ENCODE results near the gene ERN2.
"Not testable (repeated sequence)": the region's sequence is repeated elsewhere in the genome, so short reads cannot be mapped to it uniquely, and the experiment has no call there.

ERN2 gene

DNA sequence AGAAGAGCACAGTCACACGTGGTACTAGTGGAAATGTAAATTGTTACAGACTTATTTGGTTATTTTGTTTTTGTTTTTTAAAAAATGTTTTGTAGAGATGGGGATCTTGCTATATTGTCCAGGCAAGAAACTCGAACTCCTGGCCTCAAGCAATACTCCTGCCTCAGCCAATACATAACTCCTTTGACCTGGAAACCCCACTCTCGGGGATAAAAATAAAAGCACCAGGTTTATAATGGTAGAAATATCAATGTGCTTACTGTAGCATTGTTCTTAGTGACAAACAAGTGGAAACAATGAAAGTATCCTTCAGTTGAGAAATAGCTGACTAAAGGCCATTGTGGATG lies 11.7 kb upstream of the ERN2 start:
- DNase-seq = no peak
- intact Hi-C loops (cut with DNase I) = no loop called here

DNA sequence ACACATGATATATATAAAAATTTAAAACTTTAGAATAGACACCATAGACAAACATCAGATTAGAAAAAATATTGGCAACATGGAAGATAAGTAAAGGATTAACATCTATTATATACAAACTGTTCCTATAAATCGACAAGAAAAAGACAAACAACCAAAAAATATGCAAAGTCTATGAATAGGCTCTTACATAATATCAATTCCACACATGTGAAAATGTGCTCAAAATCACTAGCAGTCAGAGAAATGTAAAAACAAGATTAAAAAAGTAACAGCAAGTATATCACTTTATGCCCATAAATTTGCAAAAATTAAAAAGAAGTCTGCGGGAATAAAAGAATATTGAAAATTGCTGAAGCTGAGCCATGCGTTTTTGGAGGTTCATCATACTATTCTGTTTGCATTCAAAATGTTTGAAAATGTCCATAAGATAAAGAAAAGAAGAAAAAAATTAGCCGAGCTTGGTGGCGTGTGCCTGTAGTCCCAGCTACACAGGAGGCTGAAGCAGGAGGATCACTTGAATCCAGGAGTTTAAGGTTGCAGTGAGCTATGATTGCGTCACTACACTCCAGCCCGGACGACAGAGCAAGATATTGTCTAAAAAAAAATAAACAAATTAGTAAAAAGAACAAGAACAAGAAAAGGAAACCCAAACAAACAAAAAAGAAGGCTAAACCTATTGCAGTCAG lies 11.2 kb upstream of the ERN2 start:
- intact Hi-C loops (cut with DNase I) = no loop called here
- no peak for DNase-seq

DNA sequence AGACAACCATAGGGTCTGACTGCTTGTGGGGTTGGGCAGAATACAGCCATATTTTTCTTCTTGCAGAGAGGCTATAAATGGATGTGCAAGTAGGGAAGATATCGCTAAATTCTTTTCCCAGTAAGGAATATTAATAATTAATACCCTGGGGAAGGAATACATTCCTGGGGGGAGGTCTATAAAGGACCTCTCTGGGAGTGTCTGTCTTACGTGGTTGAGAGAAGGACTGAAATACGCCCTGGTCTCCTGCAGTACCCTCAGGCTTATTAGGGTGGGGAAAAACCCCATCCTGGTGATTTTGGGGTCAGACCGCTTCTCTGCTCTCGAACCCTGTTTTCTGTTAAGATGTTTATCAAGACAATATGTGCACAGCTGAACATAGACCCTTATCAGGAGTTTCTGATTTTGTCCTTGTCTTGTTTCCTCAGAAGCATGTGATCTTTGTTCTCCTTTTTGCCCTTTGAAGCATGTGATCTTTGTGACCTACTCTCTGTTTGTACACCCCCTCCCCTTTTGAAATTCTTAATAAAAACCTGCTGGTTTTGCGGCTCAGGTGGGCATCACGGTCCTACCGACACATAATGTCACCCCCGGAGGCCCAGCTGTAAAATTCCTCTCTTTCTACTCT lies 9.7 kb upstream of the ERN2 start:
- DNase-seq; intact Hi-C loops (cut with DNase I): not testable (repeated sequence)

DNA sequence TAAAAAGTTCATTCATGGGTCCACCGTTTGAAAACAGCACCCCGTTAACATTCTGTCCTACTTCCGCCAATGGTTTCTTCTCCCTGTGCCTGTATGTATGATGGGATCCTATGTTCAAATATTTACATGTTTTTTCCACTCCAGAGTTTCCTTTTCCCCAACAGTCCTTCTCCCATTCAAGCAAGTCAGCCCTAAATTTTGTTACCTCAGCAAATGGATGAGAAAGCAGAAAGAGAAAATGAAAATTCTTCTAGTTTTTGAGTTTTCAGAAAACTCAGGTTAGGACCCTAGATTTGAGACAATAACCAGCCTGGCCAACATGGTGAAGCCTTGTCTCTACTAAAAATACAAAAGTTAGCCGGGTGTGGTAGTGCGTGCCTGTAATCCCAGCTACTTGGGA lies 3.5 kb upstream of the ERN2 start:
- intact Hi-C loops (cut with DNase I) = no loop called here
- DNase-seq = no peak

DNA sequence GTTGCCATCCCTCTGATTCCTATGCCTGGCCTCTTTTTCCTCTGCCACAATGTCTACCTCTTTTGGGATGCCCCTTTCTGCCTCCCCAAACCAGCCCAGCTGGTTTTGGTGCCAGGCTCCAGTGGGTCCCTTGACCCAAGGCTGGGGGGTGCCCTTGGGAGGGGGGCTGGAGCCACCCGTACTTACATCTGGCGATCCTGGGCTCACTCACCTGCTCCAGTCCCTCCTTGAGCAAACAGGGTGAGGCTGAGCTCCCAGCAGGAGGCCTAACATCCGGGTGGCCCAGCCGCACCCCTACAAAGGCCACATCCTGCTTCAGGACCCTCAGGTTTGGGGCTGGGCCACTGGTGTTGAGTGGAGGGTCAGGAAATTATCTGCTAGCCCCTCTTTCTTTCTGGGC lies 1.2 kb downstream of the ERN2 start:
- no peak for DNase-seq
- intact Hi-C loops (cut with DNase I) = no loop called here

DNA sequence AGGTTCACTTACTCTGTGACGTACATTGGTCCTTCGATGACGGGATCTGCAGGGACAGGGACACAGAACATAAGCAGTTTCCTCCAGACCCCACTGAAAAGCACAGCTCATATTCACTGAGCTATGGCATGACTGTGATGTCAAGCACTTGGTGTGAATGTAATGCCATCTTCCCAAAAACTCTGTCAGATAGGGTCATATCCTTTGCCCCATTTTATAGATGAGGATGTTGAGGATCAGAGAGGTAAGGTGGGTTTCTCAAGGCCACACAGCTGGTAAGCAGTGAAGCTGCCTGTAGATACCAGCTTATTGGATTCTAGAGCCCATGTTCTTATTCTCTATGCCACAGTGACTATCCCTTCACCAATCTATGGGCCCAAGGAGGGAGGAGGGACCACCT lies 2.5 kb downstream of the ERN2 start:
- no peak for DNase-seq
- intact Hi-C loops (cut with DNase I) = no loop called here

DNA sequence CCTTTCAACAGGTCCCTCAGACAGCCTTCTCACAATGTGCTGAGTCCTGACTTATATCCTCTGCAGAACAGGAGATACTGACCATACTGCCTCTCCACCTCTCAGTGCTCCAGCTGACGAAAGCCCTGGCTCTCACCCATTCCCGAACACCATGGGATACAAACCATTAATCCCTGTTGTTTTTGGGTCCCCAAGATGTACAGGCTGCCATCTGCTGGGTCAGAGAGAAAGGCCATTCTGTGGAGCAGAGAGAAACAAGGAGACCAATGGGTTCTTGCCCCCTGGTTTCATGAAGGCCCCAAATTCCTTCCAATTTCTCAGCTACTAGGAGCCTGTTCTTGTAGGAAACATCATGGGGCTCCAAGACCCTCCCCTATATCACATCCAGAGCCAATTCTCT lies 3.0 kb downstream of the ERN2 start:
- DNase-seq = no peak
- intact Hi-C loops (cut with DNase I) = no loop called here

DNA sequence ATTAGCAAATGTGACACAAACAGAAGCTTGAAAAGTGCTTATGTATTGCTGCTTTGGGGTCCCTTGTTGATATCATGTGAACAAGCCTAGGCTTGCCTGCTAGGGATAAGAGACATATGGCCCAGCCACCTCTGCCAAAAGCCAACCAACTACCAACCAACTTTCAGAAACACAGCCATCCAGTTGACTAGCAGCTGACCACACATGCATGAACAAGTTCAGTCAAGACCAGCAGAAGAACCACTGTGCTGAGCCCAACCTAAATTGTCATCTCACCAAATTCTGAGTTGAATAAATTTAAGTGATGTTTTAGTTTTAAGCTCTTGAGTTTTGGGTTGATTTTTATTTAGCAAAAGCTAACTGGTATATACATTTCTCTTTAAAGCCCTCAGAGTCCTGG lies 3.5 kb downstream of the ERN2 start:
- intact Hi-C loops (cut with DNase I) = no loop called here
- no peak for DNase-seq

DNA sequence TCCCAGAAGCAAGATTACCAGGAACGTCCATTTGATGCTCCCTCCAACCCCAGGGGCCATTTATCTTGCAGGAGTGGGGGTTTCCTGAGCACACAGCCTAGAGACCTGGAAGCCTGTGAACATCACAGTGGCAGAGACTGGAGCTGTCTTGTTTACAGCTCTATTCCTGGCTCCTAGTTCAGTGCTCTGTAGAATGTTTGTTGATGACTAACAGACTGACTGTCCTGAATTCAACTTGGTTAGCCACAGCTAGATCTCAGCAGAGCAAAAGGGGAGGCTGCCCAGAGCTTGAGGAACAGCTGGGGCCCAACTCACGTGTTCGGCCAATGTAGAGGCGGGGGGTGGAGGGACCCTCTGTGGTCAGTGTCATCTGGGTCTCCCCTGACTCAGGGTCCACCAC lies 6.6 kb downstream of the ERN2 start:
- intact Hi-C loops (cut with DNase I) = no loop called here
- DNase-seq = no peak

DNA sequence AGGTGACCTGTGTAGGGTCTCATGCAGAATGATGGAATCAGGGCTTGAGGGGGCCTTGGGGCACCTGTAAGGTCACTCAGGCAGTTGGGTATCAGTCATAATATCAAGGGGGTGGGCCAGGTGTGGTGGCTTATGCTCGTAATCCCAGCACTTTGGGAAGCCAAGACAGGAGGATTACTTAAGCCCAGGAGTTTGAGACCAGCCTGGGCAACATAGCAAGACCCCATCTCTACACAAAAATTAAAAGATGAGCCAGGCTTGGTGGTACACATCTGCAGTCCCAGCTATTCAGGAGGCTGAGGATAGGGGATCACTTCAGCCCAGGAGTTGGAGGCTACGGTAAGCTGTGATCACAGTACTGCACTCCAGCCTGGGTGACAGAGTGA lies 7.5 kb downstream of the ERN2 start:
- intact Hi-C loops (cut with DNase I) = no loop called here
- DNase-seq = no peak

DNA sequence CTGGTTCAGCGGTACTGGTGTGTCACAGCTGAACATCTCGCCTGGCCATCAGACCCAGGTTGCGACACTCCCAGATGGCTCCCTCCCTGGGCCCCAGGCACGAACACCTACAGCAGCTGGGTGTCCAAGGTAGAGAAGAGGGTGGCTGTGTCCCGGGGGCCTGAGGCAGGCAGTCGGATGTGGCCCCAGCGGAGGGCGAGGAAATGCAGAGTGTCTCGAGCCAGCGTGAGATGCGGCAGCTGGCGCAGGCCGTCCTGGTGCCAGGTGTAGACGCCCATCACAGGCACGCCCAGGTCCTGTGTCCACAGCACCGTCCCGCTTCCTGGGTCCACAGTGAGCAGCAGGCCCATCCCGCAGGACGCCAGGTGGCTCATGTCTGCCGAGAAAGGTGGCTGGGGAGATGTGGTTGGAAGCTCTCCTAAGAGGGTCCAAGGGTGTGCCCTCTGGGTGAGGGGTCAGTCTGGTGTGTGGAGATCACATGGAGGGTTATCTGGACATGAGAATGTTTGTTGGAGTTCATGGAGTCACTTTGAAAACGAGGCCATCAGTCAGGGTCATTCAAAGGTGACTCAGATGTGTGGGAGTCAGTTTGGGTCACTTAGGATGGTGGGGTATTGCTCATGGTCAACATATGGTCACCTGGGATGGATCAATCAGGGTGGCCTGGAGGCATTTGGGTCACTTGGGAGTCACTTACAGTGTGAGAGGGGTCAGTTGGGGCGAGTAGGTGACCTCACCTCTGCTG lies 8.1 kb downstream of the ERN2 start:
- intact Hi-C loops (cut with DNase I) = no loop called here
- no peak for DNase-seq

DNA sequence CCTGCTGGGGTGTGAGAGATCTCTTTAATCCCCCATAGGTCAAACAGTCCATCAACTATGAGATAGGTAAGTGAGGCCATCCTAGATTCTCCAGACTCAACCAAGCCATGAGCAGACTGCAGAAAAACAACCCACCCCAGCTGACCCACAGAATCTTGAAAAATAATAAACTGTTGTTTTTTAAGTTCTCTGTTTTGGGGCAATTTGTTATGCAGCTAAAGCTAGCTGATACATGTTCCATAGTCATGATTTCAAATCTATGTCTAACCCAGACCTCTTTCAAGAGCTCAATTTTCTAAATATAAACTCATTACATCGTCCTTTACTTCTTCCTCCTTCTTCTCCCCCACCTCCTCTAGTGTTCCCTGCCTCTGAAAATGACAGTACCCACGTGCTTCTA lies 10.1 kb downstream of the ERN2 start:
- no peak for DNase-seq
- intact Hi-C loops (cut with DNase I) = no loop called here

DNA sequence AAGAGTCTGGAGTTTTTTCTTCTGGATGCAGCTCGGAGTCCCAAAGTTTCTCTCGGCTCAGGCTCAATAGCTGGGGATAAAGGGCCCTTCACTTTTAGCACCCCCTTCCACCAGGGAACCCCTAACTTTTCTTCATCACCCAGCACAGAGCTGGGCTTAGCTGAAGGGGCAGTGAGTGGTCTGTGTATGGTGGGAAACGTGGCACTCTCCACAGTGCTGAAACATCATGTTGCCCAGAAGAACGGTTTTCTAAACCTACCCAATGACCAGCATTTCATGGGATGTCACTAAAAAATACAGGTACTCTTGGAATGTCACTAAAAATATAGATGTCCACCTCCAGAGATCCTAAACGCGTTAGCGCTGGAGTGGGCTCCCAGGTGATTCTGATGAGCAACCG lies 12.0 kb downstream of the ERN2 start:
- intact Hi-C loops (cut with DNase I) = no loop called here

DNA sequence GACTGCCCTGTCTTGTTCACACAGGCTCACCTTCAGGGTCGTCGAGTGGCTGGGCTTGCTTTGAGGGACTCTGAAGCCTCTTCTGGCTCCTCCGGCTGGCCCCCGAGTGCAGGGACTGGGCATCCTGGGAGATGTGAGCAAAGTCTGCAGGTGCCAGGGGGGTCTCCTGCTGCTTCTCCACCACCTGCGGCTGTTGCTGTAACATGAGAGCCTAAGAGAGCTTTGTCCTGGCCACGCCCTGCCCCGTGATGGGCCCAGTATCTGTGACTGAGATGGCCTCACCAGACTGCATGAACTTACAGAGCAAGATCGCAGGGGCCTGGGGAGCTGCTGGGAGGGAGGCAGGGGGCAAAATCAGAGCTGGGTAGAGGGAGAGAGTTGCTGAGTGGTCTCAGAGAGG lies 12.5 kb downstream of the ERN2 start:
- DNase-seq = no peak
- intact Hi-C loops (cut with DNase I) = no loop called here

More for the DNA sequence above, 12.0 kb downstream of the ERN2 start:
- no peak for DNase-seq

DNA sequence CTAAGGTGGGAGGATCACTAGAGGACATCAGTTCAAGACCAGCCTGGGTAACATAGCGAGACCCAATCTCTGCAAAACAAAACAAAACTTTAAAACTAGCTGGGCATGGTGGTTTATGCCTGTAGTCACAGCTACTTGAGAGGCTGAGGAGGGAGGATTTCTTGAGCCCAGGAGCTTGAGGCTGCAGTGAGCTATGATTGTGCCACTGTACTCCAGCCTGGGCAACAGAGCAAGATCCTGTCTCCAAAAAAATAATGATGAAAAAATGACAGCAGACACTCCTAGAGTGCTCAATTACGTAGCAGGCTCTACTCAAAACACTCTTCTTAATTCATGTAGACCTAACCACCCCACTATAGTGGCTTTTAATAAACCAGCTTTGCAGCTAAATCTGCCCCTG lies 12.9 kb downstream of the ERN2 start:
- intact Hi-C loops (cut with DNase I) = no loop called here
- DNase-seq = no peak

DNA sequence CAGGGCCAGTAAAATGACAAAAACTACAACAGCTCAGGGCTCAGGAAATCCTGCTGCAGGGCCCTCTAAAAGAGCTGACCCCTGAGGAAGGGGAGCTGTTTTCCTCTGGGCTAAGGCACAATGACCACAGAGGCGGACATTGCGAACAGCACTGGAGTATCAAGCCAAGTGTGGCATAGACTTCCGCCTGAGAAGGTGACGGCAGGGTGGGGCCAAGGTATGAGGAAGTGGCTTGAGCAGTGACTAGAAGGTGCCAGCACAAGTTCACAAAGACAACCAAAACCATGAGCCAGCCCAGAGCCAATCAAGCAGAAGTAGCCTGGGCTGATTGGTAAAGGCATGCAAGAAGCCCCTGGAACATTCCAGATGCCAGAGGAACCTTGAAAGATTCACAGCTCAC lies 13.9 kb downstream of the ERN2 start:
- intact Hi-C loops (cut with DNase I) = no loop called here
- DNase-seq = no peak

DNA sequence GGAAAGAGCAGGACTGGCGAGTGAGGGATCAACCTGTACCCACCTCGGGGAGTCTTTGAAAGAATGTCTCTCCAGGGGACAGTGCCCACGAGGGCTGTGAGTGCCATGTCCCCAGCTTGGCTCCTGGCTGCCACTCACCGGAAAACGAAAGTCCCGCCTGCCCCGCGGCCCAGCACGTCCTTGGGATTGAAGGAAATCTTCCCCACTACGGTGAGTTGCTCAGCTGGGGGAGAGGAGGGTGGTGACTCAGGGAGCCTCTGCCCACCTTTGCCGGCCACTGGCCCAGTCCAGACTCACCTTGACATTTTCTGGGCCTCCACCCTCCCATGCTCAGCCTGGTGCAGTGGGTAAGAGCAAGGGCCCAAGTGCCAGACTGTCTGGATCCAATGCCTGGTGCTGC lies 17.3 kb downstream of the ERN2 start:
- intact Hi-C loops (cut with DNase I) = no loop called here
- DNase-seq = no peak

DNA sequence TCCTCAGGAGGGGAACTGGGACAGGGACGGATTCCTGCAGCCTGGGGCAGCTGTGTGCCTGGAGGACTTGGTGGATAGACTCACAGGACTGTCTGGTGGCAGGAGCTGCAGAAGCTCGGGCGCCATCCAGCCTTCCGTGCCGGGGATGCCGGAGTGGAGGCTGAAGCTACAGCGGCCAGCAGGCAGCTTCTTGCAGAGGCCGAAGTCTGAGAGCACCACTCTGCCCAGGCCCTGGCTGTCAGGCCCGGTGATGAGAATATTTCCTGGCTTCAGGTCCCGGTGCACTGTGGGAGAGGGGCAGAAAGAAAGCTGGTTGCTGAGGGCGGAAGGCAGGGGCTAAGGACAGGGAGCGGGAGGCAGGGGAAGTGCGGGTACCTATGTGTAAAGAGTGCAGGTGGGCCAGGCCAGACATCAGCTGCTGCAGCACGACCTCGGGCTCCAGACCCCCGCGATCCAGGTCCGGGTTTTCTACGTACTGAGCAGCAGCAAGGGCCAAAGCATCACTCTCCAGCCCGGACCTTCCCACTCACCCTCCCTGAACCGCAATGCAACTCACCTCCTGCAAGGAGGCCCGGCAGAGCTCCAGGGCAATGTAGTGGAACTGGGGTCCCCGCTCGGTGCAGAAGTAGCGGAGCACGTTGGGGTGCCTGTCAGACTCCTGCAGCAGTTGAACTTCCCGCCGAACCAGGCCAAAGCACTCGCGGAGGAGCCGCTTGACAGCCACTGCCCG lies 18.2 kb downstream of the ERN2 start:
- intact Hi-C loops (cut with DNase I) = no loop called here

DNA sequence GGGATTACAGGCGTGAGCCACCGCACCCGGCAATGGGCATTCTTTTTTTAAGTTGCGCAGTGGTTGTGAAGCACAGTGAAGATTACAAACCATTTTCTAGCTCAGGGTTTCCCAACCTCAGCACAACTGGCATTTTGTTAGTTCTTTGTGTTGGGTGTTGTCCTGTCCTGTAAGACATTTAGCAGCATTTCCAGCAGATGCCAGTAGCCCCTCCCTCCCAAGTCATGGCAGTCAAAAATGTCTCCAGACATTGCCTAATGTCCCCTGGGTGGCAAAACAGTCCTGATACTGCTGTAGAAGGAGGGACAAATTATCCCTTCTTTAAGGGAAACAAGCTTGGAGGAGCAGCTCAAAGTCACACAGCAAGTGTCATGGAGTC lies 18.8 kb downstream of the ERN2 start:
- intact Hi-C loops (cut with DNase I) = no loop called here

More for the DNA sequence above, 18.2 kb downstream of the ERN2 start:
- peak in 2 of 42 donors; percentile 4 to 17 for DNase-seq

DNA sequence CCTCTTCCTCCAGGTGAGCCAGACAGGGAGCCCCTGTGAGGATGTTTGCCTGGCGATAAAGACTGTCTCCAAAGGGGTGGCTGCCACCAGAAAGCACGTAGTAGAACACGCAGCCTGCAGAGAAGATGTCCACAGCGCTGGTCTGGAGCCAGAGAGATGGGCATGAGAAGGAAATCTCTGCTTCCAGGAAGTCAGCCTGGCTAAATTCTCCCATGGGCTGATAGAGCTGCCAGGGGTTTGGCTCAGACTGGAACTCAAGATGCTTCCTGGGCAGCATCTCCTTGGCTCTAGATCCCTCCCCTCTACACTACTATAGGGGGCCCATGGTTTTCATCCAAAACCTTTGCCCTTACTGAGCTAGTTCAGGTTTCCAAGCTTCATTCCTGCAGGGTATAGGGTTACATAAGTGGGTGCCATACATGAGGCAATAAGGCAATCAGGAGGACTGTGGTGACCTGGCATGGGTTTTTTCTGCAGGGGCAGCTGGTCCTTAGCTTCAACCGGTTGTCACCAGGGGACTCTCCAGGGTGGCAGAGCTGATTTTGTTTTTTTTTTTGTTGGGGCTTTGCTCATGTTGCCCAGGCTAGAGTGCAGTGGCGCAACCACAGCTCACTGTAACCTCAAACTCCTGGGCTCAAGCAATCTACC lies 20.7 kb downstream of the ERN2 start:
- DNase-seq = no peak

More for the DNA sequence above, 18.8 kb downstream of the ERN2 start:
- no peak for DNase-seq

More for the DNA sequence above, 20.7 kb downstream of the ERN2 start:
- intact Hi-C loops (cut with DNase I) = no loop called here

All from head of caudate nucleus (tissue), 42 donors.